Heart left ventricle (tissue), 13 donors: ENCODE data around the gene C19orf38.

ENCODE experiments used
- CTCF ChIP-seq, 12 donors: fragments of 200-600 bp; sonication (generic) in 4 of 12; IDR thresholded peaks; one replicate each; pipeline versions ENCODE4 v1.5.0 to v1.8.0; 2018 to 2022; ENCODE audit warnings: antibody characterized with exemption in 12 of 12, mild to moderate bottlenecking in 5 of 12
- POLR2A ChIP-seq, 2 donors: fragments of 450-650 bp; IDR thresholded peaks; one replicate each; pipeline ENCODE4 v1.6.1; 2017; ENCODE audit warnings: antibody characterized with exemption in 2 of 2, mild to moderate bottlenecking in 2 of 2, moderate library complexity in 2 of 2
- donor health status: ischemic (EF 13 %, LVEDD 7.1; RV severe dilation, severe dysfunction).
- donor health status: DM: no; HTN: yes; CAD: no.
- donor health status: DM: no; HTN: no; CAD: no.
- donor health status: ischemic (EF 25% LVEDD 6.9; RV normal size, moderate dysfunction).
- donor health status: ischemic (EF 25% LVEDD 5.7; RV mildly dilated, moderate dysfunction).
- donor health status: ischemic (EF 35%, LVEDD 5.7; RV mildly dilated, moderate dysfunction).
- donor health status: nonischemic (EF 11% LVEDD 7.7; RV severe dilation, severe dysfunction).
- donor health status: DM: yes; HTN: yes; CAD: no.
- donor health status: PGD.
- donor health status: ischemic (EF 29% LVEDD 5.4; RV normal size, mild dysfunction).
- donor health status: nonischemic (EF 23%, LVEDD 6.1; RV moderate dilation, normal function).

DNA sequence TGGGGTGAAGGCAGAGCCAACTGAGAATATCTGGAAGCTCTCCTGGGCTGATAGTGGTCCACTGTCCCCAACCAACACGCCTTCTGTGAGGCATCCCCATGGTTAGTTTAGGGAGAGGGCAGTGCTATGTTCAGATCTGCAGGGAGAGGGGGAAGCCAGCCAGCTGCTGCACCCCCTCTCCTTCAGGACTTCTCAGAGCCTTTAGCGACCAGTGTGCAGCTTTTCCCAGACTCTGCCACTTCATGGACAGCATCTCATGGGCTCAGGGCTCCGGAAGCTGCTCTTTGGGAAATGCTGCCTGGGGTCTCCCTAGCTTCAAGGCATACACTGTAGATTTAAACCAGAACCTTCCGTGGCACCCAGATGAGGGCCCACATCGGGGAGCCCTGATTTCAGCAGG lies 45.7 kb upstream of the C19orf38 start:
- TF ChIP-seq CTCF (IDR thresholded peaks at IDR 0.05) (no peak), POLR2A (IDR thresholded peaks at IDR 0.05) (no peak)
